Neural cell (in vitro differentiated cells): ENCODE results near the gene BCAS2.

Experiments used
- CTCF ChIP-seq: fragments of 450-650 bp; IDR thresholded peaks from 2 replicates; pipeline ENCODE4 v1.5.1; 2014; ENCODE audit warnings: antibody characterized with exemption, mild to moderate bottlenecking, moderate library complexity; ENCODE audit not compliant: poor library complexity, severe bottlenecking
- EZH2 ChIP-seq: fragments of 200-600, 300-800 bp; shearing (Covaris generic), sonication (generic); IDR thresholded peaks from 2 replicates; pipeline ENCODE4 v1.6.1; 2014; ENCODE audit warnings: antibody characterized with exemption, low read length, borderline replicate concordance, mild to moderate bottlenecking; ENCODE audit not compliant: insufficient read depth, poor library complexity, severe bottlenecking
- RAD21 ChIP-seq: fragments of 450-650 bp; conservative IDR thresholded peaks from 2 replicates; pipeline ENCODE4 v1.6.1; 2014; ENCODE audit warnings: antibody characterized with exemption, mild to moderate bottlenecking, moderate library complexity

GRCh38 chr1:114551400-114551799 is 30.0 kb downstream of the BCAS2 start:
- TF ChIP-seq CTCF (no peak), RAD21 (no peak), EZH2 (no peak)
